HG03439 (cell line): ENCODE results near the gene PPP1R14B.

ENCODE experiments used
- ATAC-seq: cut with Tn5 transposase; IDR thresholded peaks from one replicate; pipeline ENCODE4 v1.9.1; 2021; ENCODE audit warnings: mild to moderate bottlenecking, moderate library complexity; ENCODE audit not compliant: unreplicated experiment

The PPP1R14B gene

GRCh38 chr11:64232967-64233315, 13.8 kb downstream of the PPP1R14B start:
- ATAC-seq = no peak

GRCh38 chr11:64232182-64232966, 14.4 kb downstream of the PPP1R14B start:
- no peak for ATAC-seq

GRCh38 chr11:64231546-64231945, 15.2 kb downstream of the PPP1R14B start:
- ATAC-seq = no peak

GRCh38 chr11:64230985-64231365, 15.8 kb downstream of the PPP1R14B start:
- ATAC-seq = no peak

- peak; percentile 51 for ATAC-seq
Measured at GRCh38 chr11:64230171-64230984, 16.4 kb downstream of the PPP1R14B start, which contains the start of gene DNAJC4. Gene DNAJC4 (plus strand): TSS chr11:64230548. CDS start chr11:64230855, 307 bp downstream.

- ATAC-seq = no peak
Measured at GRCh38 chr11:64229744-64230170, 17.0 kb downstream of the PPP1R14B start.

- no peak for ATAC-seq
Measured at GRCh38 chr11:64229090-64229743, 17.5 kb downstream of the PPP1R14B start.

- no peak for ATAC-seq
Measured at GRCh38 chr11:64227405-64227956, 19.3 kb downstream of the PPP1R14B start.

- ATAC-seq = peak; percentile 13
Measured at GRCh38 chr11:64226507-64227051, 20.2 kb downstream of the PPP1R14B start.

- peak; percentile 47 for ATAC-seq
Measured at GRCh38 chr11:64225608-64226506, 20.9 kb downstream of the PPP1R14B start, which contains the start of the genes NUDT22 and TRPT1. Gene NUDT22 (plus strand): TSS chr11:64226274. CDS start chr11:64226653, 379 bp downstream. Gene TRPT1 (minus strand): TSS chr11:64226186. CDS start chr11:64225860, 326 bp downstream.

- no peak for ATAC-seq
Measured at GRCh38 chr11:64224891-64225607, 21.7 kb downstream of the PPP1R14B start.

GRCh38 chr11:64224151-64224890, 22.4 kb downstream of the PPP1R14B start:
- no peak for ATAC-seq

GRCh38 chr11:64223001-64223651, 23.6 kb downstream of the PPP1R14B start:
- no peak for ATAC-seq

GRCh38 chr11:64222651-64223000, 24.1 kb downstream of the PPP1R14B start:
- no peak for ATAC-seq

- ATAC-seq = no peak
Measured at GRCh38 chr11:64220798-64221197, 25.9 kb downstream of the PPP1R14B start.

GRCh38 chr11:64220271-64220670, 26.5 kb downstream of the PPP1R14B start:
- no peak for ATAC-seq

- ATAC-seq = no peak
Measured at GRCh38 chr11:64219755-64220154, 27.0 kb downstream of the PPP1R14B start.

- ATAC-seq = no peak
Measured at GRCh38 chr11:64219354-64219684, 27.4 kb downstream of the PPP1R14B start.
